ENCODE results near the gene PGAP1. TPM values are rescaled to one million over a fixed set of nuclear protein-coding genes. Genes with fewer than 3 reads are reported as not detected.

Gene PGAP1
- total and polyA plus RNA-seq, 10 of the 15 experiments (the other 5 are each of a cell fraction or from before 2014, with no cell fraction given): 0.75 to 4.7 (median 3.0) TPM

DNA sequence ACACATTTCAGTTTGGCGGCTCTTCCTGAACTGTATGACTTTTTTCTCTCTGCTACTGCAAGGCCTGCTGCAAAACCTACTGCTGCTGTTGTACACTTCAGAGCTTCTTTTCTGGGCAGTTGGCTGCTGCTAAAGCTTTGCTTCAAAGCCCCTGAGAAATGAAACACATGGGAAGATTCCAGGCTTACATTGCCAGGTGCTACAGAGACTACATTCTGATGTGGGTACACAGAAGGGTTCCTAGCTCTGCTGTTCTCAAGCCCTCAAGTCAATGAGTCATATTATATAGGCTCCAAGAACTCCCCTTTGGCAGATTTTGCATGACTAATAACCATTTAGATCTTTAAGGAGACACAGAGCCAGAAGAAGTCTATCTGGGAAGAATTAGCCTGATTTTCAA, 12.9 kb upstream of the PGAP1 start:
- 100% methylated on average over 1 of the region's 1 CpG for WGBS (ENCODE audit: insufficient coverage, insufficient replicate concordance, low lambda C conversion rate, missing lambda C conversion rate)
- BruUV-seq (replicated peaks): no TSS peak
- Histone ChIP-seq H3K27ac (ENCODE audit: control insufficient read depth, insufficient read depth) (no peak overlapping the region), H2AFZ (ENCODE audit: control insufficient read depth, low read depth, low read length) (no peak overlapping the region), H3K9me3 (replicated peaks; ENCODE audit: control insufficient read depth, insufficient read depth, low read length) (no peaks in the 10 kb centered on the region), H3K27me3 (replicated peaks in 1 of 2; ENCODE audit: control insufficient read depth in 2 of 2, insufficient read depth in 2 of 2, low read length in 1 of 2) (no peaks in the 10 kb centered on the region), H3K36me3 (ENCODE audit: control insufficient read depth in 2 of 2, insufficient read depth in 2 of 2, low read length in 1 of 2) (no peaks in the 10 kb centered on the region), H3K79me2 (ENCODE audit: control insufficient read depth, insufficient read depth, low read length) (no peaks in the 10 kb centered on the region), H3K9ac (ENCODE audit: control insufficient read depth, insufficient read depth, low read length) (no peak overlapping the region), H3K4me1 (ENCODE audit: control insufficient read depth, insufficient read depth, low read length) (no peaks in the 10 kb centered on the region; the same call in 1 of the 2 replicates), H3K4me3 (no peak overlapping the region), H3K4me2 (ENCODE audit: control insufficient read depth, insufficient read depth) (no peak overlapping the region), H4K20me1 (ENCODE audit: control insufficient read depth, insufficient read depth) (no peaks in the 10 kb centered on the region)
- ATAC-seq (no peak), FAIRE-seq (no peak), DNase-seq (ENCODE audit: low read depth, low spot score) (no peak)
- POLR2A ChIA-PET: no interaction called here
- RAD21 ChIA-PET (ENCODE audit: unreplicated experiment): no interaction called here
- intact Hi-C loops (cut with micrococcal nuclease; ENCODE audit: unreplicated experiment): no loop called here
- TF ChIP-seq FOXM1 (IDR thresholded peaks at IDR 0.05; ENCODE audit: low read depth, low read length) (no peak), MEF2B (IDR thresholded peaks at IDR 0.05; ENCODE audit: partially characterized antibody, poor library complexity, severe bottlenecking) (no peak), ZBTB40 (IDR thresholded peaks at IDR 0.05; ENCODE audit: borderline replicate concordance) (no peak), ATF3 (IDR thresholded peaks at IDR 0.05; ENCODE audit: borderline replicate concordance, extremely low read depth, low read depth, low read length) (no peak)
- CTCF ChIA-PET: no interaction called here
- in situ Hi-C loops (cut with MboI): no loop called here
- SMC1A ChIA-PET (ENCODE audit: uncharacterized antibody, unreplicated experiment): interaction anchor here (1.1 to 2.1 kb wide), 2 partner anchors 9 to 12 kb away, joined by 3 to 7 read pairs; no protein-coding TSS in a partner anchor

All from GM12878 (cell line).